Measurements from ENCODE around the gene SEC62.

GRCh38 chr3:170044795-170045244 lies 78.2 kb downstream of the SEC62 start:
- TF ChIP-seq, protein P1, sequence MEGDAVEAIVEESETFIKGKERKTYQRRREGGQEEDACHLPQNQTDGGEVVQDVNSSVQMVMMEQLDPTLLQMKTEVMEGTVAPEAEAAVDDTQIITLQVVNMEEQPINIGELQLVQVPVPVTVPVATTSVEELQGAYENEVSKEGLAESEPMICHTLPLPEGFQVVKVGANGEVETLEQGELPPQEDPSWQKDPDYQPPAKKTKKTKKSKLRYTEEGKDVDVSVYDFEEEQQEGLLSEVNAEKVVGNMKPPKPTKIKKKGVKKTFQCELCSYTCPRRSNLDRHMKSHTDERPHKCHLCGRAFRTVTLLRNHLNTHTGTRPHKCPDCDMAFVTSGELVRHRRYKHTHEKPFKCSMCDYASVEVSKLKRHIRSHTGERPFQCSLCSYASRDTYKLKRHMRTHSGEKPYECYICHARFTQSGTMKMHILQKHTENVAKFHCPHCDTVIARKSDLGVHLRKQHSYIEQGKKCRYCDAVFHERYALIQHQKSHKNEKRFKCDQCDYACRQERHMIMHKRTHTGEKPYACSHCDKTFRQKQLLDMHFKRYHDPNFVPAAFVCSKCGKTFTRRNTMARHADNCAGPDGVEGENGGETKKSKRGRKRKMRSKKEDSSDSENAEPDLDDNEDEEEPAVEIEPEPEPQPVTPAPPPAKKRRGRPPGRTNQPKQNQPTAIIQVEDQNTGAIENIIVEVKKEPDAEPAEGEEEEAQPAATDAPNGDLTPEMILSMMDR (conservative IDR thresholded peaks at IDR 0.05; ENCODE audit: low read length), result no peak
- no peak for TF ChIP-seq EZH2phosphoT487 (IDR thresholded peaks at IDR 0.05; ENCODE audit: borderline replicate concordance, low read depth, low read length)

All from OCI-LY7 (cell line).